ENCODE measurements around the gene ATP2C2. TPM values are rescaled to one million over a fixed set of nuclear protein-coding genes. Genes with fewer than 3 reads are reported as not detected.

Gene ATP2C2
- total RNA-seq, 1 donor from 2014 or later, result 6.8 TPM

DNA sequence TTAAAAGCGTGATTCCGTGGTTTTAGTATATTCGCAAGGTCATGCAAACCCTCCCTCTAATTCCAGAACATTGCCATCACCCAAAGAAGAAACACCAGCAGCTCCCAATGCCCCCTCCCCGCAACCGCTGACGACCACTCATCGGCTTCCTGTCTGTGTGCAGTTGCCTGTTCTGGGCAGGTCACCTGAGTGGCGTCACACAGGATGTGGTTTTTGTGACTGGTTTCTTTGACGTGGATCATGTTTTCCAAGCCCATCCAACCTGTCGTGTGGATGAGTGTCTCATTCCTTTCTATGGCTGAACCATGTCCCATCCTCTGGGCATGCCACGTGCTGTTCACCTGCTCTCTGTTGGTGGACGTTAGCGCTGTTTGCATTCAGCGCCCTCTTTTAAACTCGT is 8.2 kb upstream of the ATP2C2 start:
- TF ChIP-seq CTCF (IDR thresholded peaks at IDR 0.05; ENCODE audit: unreplicated experiment), result no peak
- Mint-ChIP-seq H3K27ac (peak overlapping the region; percentile 68), H3K36me3 (ENCODE audit: insufficient read depth) (no peaks in the 10 kb centered on the region)

GRCh38 chr16:84360748-84361147 is 7.6 kb upstream of the ATP2C2 start:
- Mint-ChIP-seq H3K36me3 (ENCODE audit: insufficient read depth) (no peaks in the 10 kb centered on the region), H3K4me1 (ENCODE audit: low read depth) (peaks cover 30% of the 10 kb centered on the region), H3K4me3 (ENCODE audit: low read depth) (no peak overlapping the region), H3K27me3 (peaks cover 12% of the 10 kb centered on the region), H3K27ac (no peak overlapping the region), H3K9me3 (ENCODE audit: low read depth) (no peaks in the 10 kb centered on the region)
- TF ChIP-seq CTCF (IDR thresholded peaks at IDR 0.05; ENCODE audit: unreplicated experiment), result no peak
- no peak for DNase-seq (ENCODE audit: low spot score, unreplicated experiment)

More for the DNA sequence above, 8.2 kb upstream of the ATP2C2 start:
- Mint-ChIP-seq H3K4me3 (ENCODE audit: low read depth) (no peak overlapping the region), H3K27me3 (peaks cover 12% of the 10 kb centered on the region), H3K9me3 (ENCODE audit: low read depth) (no peaks in the 10 kb centered on the region), H3K4me1 (ENCODE audit: low read depth) (peaks cover 30% of the 10 kb centered on the region)
- no peak for DNase-seq (ENCODE audit: low spot score, unreplicated experiment)

- Mint-ChIP-seq H3K4me1 (ENCODE audit: low read depth) (peaks cover 26% of the 10 kb centered on the region), H3K27ac (no peak overlapping the region), H3K9me3 (ENCODE audit: low read depth) (no peaks in the 10 kb centered on the region), H3K36me3 (ENCODE audit: insufficient read depth) (no peaks in the 10 kb centered on the region), H3K27me3 (peaks cover 12% of the 10 kb centered on the region), H3K4me3 (ENCODE audit: low read depth) (no peak overlapping the region)
- DNase-seq (ENCODE audit: low spot score, unreplicated experiment), result no peak
- no peak for TF ChIP-seq CTCF (IDR thresholded peaks at IDR 0.05; ENCODE audit: unreplicated experiment)
Measured at GRCh38 chr16:84361546-84361945, 6.8 kb upstream of the ATP2C2 start.

DNA sequence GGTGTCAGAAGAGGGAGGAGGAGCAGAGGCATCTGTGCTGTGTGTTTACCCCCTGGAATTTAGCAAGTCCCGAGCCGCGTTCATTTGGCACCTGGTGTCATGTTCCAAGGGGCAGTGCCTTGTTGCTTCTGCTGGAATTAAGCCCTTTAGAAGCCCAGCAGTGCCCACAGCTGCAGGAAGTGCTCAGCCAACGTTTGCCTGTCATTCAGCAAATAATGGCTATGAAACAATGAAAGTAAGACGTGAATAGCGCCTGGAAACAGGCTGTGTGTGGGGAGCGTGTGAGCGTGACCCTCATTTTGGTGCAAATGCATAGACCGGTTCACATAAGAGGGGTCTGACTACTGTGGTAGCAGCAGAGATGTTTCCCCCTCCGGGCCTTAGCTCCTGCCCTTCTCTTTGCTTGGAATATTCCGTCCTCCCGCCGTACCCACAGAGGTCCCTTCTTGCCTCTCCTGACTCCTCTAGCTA is 5.8 kb upstream of the ATP2C2 start:
- no peak for DNase-seq (ENCODE audit: low spot score, unreplicated experiment)
- Mint-ChIP-seq H3K27me3 (peaks cover 19% of the 10 kb centered on the region), H3K9me3 (ENCODE audit: low read depth) (no peaks in the 10 kb centered on the region), H3K4me3 (ENCODE audit: low read depth) (no peak overlapping the region), H3K27ac (peak overlapping the region; percentile 83), H3K36me3 (ENCODE audit: insufficient read depth) (no peaks in the 10 kb centered on the region), H3K4me1 (ENCODE audit: low read depth) (peaks cover 19% of the 10 kb centered on the region)
- TF ChIP-seq CTCF (IDR thresholded peaks at IDR 0.05; ENCODE audit: unreplicated experiment), result no peak

DNA sequence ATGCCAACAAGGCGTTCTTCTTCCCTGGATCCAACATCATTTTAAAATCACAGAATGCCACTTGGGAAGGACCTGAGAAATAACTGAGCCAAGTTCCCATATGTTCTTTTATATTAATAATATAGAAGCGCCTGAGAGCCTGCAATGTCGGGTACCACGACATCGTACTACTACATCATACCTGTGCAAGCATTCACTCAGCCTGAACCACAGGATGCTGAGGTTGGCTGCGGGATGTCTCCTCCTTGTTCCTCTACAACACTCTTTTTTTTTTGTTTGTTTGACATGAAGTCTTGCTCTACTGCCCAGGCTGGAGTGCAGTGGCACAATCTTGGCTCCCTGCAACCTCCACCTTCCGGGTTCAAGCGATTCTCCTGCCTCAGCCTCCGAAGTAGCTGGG is 2.1 kb upstream of the ATP2C2 start:
- Mint-ChIP-seq H3K27ac (no peak overlapping the region), H3K27me3 (peaks cover 19% of the 10 kb centered on the region), H3K9me3 (ENCODE audit: low read depth) (no peaks in the 10 kb centered on the region), H3K36me3 (ENCODE audit: insufficient read depth) (no peaks in the 10 kb centered on the region), H3K4me1 (ENCODE audit: low read depth) (peaks cover 23% of the 10 kb centered on the region), H3K4me3 (ENCODE audit: low read depth) (no peak overlapping the region)
- no peak for TF ChIP-seq CTCF (IDR thresholded peaks at IDR 0.05; ENCODE audit: unreplicated experiment)
- DNase-seq (ENCODE audit: low spot score, unreplicated experiment), result no peak
